GM18519 (cell line): ENCODE measurements around the gene HIVEP3.

ENCODE experiments used
- ATAC-seq: cut with Tn5 transposase; IDR thresholded peaks from one replicate; pipeline ENCODE4 v1.9.1; 2021; ENCODE audit warnings: mild to moderate bottlenecking, moderate library complexity; ENCODE audit not compliant: unreplicated experiment, low FRiP score

HIVEP3 gene

GRCh38 chr1:41645062-41645461 is 273.7 kb downstream of the HIVEP3 start:
- no peak for ATAC-seq

GRCh38 chr1:41642922-41643821 is 275.6 kb downstream of the HIVEP3 start:
- ATAC-seq, result no peak

GRCh38 chr1:41641941-41642527 is 276.7 kb downstream of the HIVEP3 start:
- no peak for ATAC-seq

GRCh38 chr1:41641475-41641814 is 277.3 kb downstream of the HIVEP3 start:
- no peak for ATAC-seq

GRCh38 chr1:41640756-41641474 is 277.8 kb downstream of the HIVEP3 start:
- no peak for ATAC-seq

- ATAC-seq, result no peak
Observed at GRCh38 chr1:41640141-41640751, 278.5 kb downstream of the HIVEP3 start.

- ATAC-seq, result no peak
Observed at GRCh38 chr1:41639332-41639936, 279.3 kb downstream of the HIVEP3 start.

- no peak for ATAC-seq
Observed at GRCh38 chr1:41638086-41639024, 280.4 kb downstream of the HIVEP3 start.

- ATAC-seq, result no peak
Observed at GRCh38 chr1:41637367-41637766, 281.4 kb downstream of the HIVEP3 start.

GRCh38 chr1:41633764-41634163 is 285.0 kb downstream of the HIVEP3 start:
- no peak for ATAC-seq

- ATAC-seq, result no peak
Observed at GRCh38 chr1:41632781-41633575, 285.7 kb downstream of the HIVEP3 start.

- ATAC-seq, result no peak
Observed at GRCh38 chr1:41631971-41632370, 286.8 kb downstream of the HIVEP3 start.

- ATAC-seq, result no peak
Observed at GRCh38 chr1:41631154-41631553, 287.6 kb downstream of the HIVEP3 start.

GRCh38 chr1:41629571-41629970 is 289.2 kb downstream of the HIVEP3 start:
- no peak for ATAC-seq

- no peak for ATAC-seq
Observed at GRCh38 chr1:41629141-41629540, 289.6 kb downstream of the HIVEP3 start.

GRCh38 chr1:41627491-41628280 is 291.0 kb downstream of the HIVEP3 start:
- ATAC-seq, result no peak

GRCh38 chr1:41626616-41627375 is 291.9 kb downstream of the HIVEP3 start:
- no peak for ATAC-seq
